ENCODE results near the gene CAMTA1.

- TF ChIP-seq CTCF (IDR thresholded peaks at IDR 0.05) (no peak), POLR2A (IDR thresholded peaks at IDR 0.05) (no peak)
These were observed 821.8 kb downstream of the CAMTA1 start for GRCh38 chr1:7607097-7607496.
